ENCODE results near the gene ILKAP.

GRCh38 chr2:238241970-238242369, 38.5 kb upstream of the ILKAP start:
- no peak for TF ChIP-seq POLR2A (IDR thresholded peaks at IDR 0.05)
- TF ChIP-seq CTCF (IDR thresholded peaks at IDR 0.05) = no peak
